Fibroblast of skin of left biceps (primary cell): Measurements from ENCODE around the gene GLT8D1.
A peak's percentile ranks its signal among the peaks of the same experiment; 100 is the strongest.
"Not testable (repeated sequence)": the region's sequence is repeated elsewhere in the genome, so short reads cannot be mapped to it uniquely, and the experiment has no call there.

Experiments used
- DNase-seq, 2 experiments: peaks; one replicate each; pipeline ENCODE4 v3.0.0-alpha.2; 2013; ENCODE audit warnings: low read depth in 2 of 2

Gene GLT8D1

GRCh38 chr3:52705688-52706686 is at the start of gene GLT8D1, which contains the start of gene SPCS1:
TSS of gene GLT8D1 (minus strand) at chr3:52705791. CDS start at chr3:52700460, 5,331 bp downstream.
TSS of gene SPCS1 (plus strand) at chr3:52706106. CDS start at chr3:52706247, 141 bp downstream.
- DNase-seq, result peak; percentile 34 to 44

- DNase-seq, result no peak
Measured at GRCh38 chr3:52754373-52754772, 48.8 kb upstream of the GLT8D1 start.

GRCh38 chr3:52752045-52752660 is 46.6 kb upstream of the GLT8D1 start:
- no peak for DNase-seq

GRCh38 chr3:52743721-52744120 is 38.1 kb upstream of the GLT8D1 start:
- DNase-seq, result no peak

- DNase-seq, result no peak
Measured at GRCh38 chr3:52743152-52743551, 37.6 kb upstream of the GLT8D1 start.

- DNase-seq, result no peak
Measured at GRCh38 chr3:52742418-52743041, 36.9 kb upstream of the GLT8D1 start.

GRCh38 chr3:52739730-52740129 is 34.1 kb upstream of the GLT8D1 start:
- no peak for DNase-seq

GRCh38 chr3:52733256-52733891 is 27.8 kb upstream of the GLT8D1 start:
- DNase-seq, result no peak

- DNase-seq, result no peak
Measured at GRCh38 chr3:52731590-52731989, 26.0 kb upstream of the GLT8D1 start.

- DNase-seq, result no peak
Measured at GRCh38 chr3:52730681-52731080, 25.1 kb upstream of the GLT8D1 start.

- not testable (repeated sequence) for DNase-seq
Measured at GRCh38 chr3:52728753-52729152, 23.2 kb upstream of the GLT8D1 start.

GRCh38 chr3:52724511-52724910 is 18.9 kb upstream of the GLT8D1 start:
- DNase-seq, result no peak

- no peak for DNase-seq
Measured at GRCh38 chr3:52723935-52724334, 18.3 kb upstream of the GLT8D1 start.

GRCh38 chr3:52722491-52722890 is 16.9 kb upstream of the GLT8D1 start:
- no peak for DNase-seq

- no peak for DNase-seq
Measured at GRCh38 chr3:52721730-52722008, 16.1 kb upstream of the GLT8D1 start.

GRCh38 chr3:52721002-52721729 is 15.6 kb upstream of the GLT8D1 start:
- DNase-seq, result no peak

GRCh38 chr3:52719618-52720017 is 14.0 kb upstream of the GLT8D1 start:
- no peak for DNase-seq

- no peak for DNase-seq
Measured at GRCh38 chr3:52715714-52716305, 10.2 kb upstream of the GLT8D1 start.

GRCh38 chr3:52714335-52715302 is 9.0 kb upstream of the GLT8D1 start:
- DNase-seq, result no peak
